HG03354 (cell line): ENCODE results near the gene NOTCH1.
A peak's percentile ranks its signal among the peaks of the same experiment; 100 is the strongest.
"Not testable (repeated sequence)": the region's sequence is repeated elsewhere in the genome, so short reads cannot be mapped to it uniquely, and the experiment has no call there.

Experiments
- ATAC-seq: cut with Tn5 transposase; IDR thresholded peaks from one replicate; pipeline ENCODE4 v1.9.1; 2021; ENCODE audit warnings: mild to moderate bottlenecking; ENCODE audit not compliant: unreplicated experiment, poor library complexity, severe bottlenecking

Gene NOTCH1

GRCh38 chr9:136565715-136566552 is 20.1 kb upstream of the NOTCH1 start:
- ATAC-seq, result no peak

- no peak for ATAC-seq
Observed at GRCh38 chr9:136565086-136565714, 19.4 kb upstream of the NOTCH1 start.

GRCh38 chr9:136564379-136564988 is 18.6 kb upstream of the NOTCH1 start:
- peak; percentile 68 for ATAC-seq

GRCh38 chr9:136563646-136564325 is 17.9 kb upstream of the NOTCH1 start:
- ATAC-seq, result no peak

DNA sequence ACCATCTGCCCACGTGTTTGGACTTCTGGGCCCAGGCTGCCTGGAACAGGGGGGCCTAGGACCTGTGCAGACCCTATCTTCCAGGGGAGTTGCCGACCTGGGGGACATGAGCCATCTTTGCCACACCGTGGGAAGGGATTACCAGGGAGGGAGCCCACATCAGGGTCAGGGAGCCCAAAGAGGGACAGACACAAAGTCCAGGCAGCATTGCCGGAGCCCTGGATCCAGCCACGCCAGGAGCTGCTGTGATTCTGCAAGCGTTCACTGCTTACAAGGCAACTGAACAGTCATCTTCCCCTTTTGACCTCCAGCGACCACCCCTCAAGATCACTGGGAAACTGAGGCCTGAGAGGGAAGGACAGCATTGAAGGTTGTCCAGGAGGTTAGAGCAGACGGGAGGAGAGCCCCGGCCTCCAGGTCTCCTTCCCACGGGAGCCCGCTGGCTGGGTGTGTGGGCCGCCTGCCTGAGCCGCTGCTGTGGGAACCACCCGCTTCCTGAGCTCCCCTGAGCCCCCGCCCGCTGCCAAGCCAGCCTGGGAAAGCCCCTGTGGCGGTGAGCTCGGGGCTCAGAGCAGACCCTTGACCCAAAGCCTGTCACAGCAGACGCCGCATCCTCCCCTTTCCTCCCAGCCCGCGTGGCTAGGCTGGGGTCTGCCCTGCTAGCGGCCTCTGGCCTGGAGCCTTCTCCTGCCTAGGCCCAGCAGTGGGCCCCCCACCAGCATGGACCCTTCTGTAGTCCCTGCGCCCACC is 17.1 kb upstream of the NOTCH1 start:
- ATAC-seq, result no peak

DNA sequence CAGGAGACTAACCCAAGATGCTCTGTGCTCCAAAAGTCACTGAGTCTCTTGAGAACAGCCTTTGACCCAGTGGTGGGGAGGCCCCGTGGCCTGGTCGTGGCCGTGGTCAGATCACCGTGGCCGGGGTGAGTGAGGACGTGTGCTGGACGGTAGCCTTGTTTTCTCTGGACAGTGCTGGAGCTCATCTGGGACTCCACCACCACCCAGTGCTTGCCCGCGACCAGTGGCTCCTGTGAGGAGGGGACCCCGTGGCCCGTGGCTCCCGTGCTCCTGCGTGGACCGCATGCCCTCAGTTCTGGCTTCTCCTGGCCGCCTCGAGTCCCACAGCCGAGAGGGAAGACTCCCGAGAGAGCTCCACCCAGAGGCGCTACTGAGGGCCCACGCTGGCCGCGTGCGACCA is 15.9 kb upstream of the NOTCH1 start:
- no peak for ATAC-seq

- ATAC-seq, result no peak
Observed at GRCh38 chr9:136560586-136560985, 14.7 kb upstream of the NOTCH1 start.

GRCh38 chr9:136559371-136559770 is 13.5 kb upstream of the NOTCH1 start:
- not testable (repeated sequence) for ATAC-seq

DNA sequence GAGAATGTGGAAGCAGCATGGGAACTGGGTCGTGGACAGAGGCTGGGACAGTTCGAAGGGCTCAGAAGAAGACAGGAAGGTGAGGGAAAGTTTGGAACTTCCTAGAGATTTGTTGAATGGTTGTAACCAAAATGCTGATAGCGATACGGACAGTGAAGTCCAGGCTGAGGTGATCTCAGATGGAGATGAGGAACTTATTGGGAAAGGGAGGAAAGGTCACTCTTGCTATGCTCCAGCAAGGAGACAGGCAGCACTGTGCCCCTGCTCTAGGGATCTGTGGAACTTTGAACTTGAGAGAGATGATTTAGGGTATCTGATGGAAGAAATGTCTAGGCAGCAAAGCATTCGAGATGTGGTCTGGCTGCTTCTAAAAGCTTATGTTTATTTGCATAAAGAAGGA is 13.0 kb upstream of the NOTCH1 start:
- ATAC-seq, result not testable (repeated sequence)

- no peak for ATAC-seq
Observed at GRCh38 chr9:136558373-136558772, 12.5 kb upstream of the NOTCH1 start.

DNA sequence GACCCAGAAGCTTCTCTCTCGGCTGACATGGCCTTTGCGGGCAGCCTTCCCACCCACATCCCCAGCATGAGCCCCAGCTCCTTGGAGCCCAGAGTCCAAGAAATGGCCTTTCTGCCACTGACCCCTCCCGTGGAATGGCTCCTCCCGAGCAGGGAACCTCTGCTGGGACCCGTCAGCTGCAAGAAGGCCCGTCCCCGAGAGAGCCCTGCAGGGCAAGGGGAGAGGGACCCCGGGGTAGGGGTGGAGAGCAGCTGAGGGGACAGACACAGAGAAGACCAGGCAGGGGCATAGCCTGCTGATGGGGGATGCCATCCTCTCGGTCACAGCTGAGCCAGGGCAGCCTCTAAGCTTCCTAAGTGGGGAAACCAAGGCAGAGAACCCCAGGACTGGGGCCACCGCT is 11.2 kb upstream of the NOTCH1 start:
- ATAC-seq, result no peak

GRCh38 chr9:136556166-136556565 is 10.3 kb upstream of the NOTCH1 start:
- ATAC-seq, result no peak

GRCh38 chr9:136554870-136555269 is 9.0 kb upstream of the NOTCH1 start:
- no peak for ATAC-seq

GRCh38 chr9:136553581-136553980 is 7.7 kb upstream of the NOTCH1 start:
- no peak for ATAC-seq

- ATAC-seq, result no peak
Observed at GRCh38 chr9:136552117-136552703, 6.4 kb upstream of the NOTCH1 start.

GRCh38 chr9:136551401-136552116 is 5.7 kb upstream of the NOTCH1 start:
- no peak for ATAC-seq

DNA sequence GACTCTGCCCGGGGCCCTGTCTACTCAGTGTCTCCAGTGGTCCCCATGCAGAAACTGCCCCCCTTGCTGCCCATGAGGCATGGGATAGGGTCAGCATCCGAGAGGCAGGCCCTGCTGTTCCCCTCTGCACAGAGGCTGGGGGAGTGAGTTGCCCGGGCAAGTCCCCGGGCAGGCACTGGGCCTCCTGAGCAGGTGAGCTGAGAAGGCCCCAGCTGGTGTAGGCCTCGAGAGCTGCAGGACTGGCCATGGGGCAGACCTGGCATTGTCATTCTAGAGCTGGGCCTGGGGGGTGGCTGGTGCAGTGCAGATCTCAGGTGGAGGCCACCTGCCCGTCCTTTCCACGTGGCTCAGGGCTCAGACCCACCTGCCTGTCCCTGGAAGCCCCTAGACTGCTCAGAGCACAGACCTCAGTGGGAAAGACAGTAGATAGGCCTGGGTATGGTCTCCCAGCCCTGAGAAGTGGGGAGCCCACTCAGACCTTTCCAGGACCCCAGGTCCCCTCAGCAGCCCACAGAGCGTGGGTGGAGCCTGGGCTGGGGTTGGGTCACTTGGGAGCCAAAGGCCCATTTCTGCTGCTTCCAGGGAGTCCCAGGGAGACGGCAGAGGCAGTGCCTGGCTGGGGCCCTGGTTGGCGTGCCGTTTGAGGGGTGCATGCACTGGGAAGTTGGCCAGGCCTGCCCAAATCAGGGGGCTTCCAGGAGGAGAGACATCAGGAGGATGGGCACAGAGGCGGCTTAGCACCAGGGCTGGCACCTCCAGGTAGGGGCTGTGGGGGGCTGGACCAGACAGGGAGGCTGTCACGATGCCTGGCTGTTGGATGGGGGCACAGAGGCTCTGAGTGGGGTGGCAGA is 4.8 kb upstream of the NOTCH1 start:
- ATAC-seq, result no peak
